OCI-LY1 (cell line): ENCODE data around the gene RAP1GDS1.

ENCODE experiments used
- EZH2 ChIP-seq: fragments of 200-600 bp; sonication (generic), shearing (Covaris generic); IDR thresholded peaks from 2 replicates; pipeline ENCODE4 v1.8.0; 2017; ENCODE audit warnings: borderline replicate concordance, mixed run types, mild to moderate bottlenecking, antibody characterized with exemption, low read length, moderate library complexity, mixed read lengths
- TF ChIP-seq, protein P1 (sequence below): fragments of 200-600 bp; sonication (generic), shearing (Covaris generic); IDR thresholded peaks from 2 replicates; pipeline ENCODE4 v1.5.1; 2017; ENCODE audit warnings: mild to moderate bottlenecking, antibody characterized with exemption, low read length, moderate library complexity, mixed read lengths

DNA sequence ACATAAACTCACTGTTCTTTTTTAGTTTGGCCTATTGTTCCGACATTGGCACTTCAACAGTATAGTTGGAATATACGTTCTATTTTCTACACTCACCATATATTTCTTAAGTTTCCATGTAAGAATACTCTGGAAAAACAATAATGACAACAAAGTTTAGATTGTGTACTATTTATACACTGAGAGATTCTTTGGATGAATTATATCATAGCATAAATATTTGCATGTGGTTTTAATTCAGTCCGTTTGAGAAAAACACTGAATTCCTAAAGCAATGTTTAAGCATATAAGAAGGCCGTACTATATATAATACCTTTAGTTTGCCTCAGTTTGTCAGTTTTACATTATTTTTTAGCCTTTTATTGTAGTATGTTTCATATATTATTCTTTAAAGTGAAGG lies 82.4 kb downstream of the RAP1GDS1 start:
- TF ChIP-seq, protein P1, sequence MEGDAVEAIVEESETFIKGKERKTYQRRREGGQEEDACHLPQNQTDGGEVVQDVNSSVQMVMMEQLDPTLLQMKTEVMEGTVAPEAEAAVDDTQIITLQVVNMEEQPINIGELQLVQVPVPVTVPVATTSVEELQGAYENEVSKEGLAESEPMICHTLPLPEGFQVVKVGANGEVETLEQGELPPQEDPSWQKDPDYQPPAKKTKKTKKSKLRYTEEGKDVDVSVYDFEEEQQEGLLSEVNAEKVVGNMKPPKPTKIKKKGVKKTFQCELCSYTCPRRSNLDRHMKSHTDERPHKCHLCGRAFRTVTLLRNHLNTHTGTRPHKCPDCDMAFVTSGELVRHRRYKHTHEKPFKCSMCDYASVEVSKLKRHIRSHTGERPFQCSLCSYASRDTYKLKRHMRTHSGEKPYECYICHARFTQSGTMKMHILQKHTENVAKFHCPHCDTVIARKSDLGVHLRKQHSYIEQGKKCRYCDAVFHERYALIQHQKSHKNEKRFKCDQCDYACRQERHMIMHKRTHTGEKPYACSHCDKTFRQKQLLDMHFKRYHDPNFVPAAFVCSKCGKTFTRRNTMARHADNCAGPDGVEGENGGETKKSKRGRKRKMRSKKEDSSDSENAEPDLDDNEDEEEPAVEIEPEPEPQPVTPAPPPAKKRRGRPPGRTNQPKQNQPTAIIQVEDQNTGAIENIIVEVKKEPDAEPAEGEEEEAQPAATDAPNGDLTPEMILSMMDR = no peak
- no peak for TF ChIP-seq EZH2
